K562 treated with DMSO at 1 percent for 48 hours (cell line): ENCODE measurements around the gene MYO1F. TPM values are rescaled to one million over a fixed set of nuclear protein-coding genes. Genes with fewer than 3 reads are reported as not detected.

Source experiments
- total RNA-seq: library from RNA; unstranded; fragments of 300-600 nt; gene quantifications from 2 replicates; pipeline ENCODE4 v1.2.3, GENCODE V29; 2022; ENCODE audit warnings: low replicate concordance; ENCODE audit errors: extremely low read depth

Gene MYO1F
- not detected in 2 replicates for total RNA-seq

GRCh38 chr19:8577247-8577646 is at the start of gene MYO1F:
Gene MYO1F (minus strand): TSS chr19:8577442. CDS start chr19:8577309, 133 bp downstream.

DNA sequence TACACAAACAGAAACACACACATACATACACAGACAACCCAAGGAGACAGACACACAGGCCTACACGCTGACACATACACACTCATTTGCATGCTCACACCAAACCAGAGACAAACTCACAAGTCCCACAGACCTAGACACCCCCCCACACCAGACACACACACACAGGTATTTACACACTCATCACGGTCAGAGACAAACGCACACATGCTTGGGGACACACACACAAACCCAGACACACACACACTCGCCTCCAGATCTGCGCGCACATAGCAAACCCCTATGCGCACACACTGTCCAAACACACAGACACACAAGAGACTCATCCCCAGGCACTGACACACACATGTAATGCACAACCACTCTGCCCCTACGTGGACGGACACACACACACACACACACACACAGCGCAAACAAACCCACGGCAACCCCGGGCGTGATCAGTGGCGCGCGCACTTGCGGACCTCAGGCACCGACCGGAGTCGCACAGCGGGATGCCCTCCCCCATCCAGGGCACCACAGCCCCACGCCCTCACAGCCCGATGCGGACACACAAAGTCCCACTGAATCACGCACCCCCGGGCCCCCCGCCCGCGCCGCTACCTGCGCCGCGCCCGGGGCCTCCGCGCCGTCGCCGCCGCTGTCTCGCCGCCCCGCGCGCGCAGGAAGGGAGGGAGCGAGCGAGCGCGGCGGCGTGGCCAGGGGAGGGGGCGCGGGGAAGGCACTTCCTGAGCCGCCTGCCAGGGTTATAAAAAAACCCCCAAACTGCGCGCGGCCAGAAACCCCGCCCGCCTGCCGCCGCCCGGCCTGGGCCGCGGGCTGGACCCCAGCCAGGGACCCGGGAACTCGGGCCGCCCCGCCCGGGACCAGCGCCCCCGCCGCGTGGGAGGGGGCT is 33.0 kb upstream of the MYO1F start, which contains the start of gene ADAMTS10:
Gene ADAMTS10, minus strand, starts transcription at position 675 of the 895 bp plus-strand sequence. CDS start 5,005 bp downstream, outside the sequence.

GRCh38 chr19:8513687-8514504 is 63.3 kb downstream of the MYO1F start, which contains the start of gene ZNF414:
Gene ZNF414 (minus strand): TSS chr19:8514167. CDS start chr19:8514046, 121 bp downstream.

Other genes starting within 250 kb of the MYO1F start
- gene KANK3, start 234.2 kb downstream of the MYO1F start, total RNA-seq = not detected in 2 replicates
- not detected in 2 replicates for gene ANGPTL4, start 213.3 kb downstream of the MYO1F start, total RNA-seq
- gene RAB11B, start 187.1 kb downstream of the MYO1F start, total RNA-seq = not detected in 2 replicates
- gene MARCHF2, start 164.1 kb downstream of the MYO1F start, total RNA-seq = not detected in 2 replicates
- not detected in 2 replicates for gene HNRNPM, start 132.5 kb downstream of the MYO1F start, total RNA-seq
- not detected in 2 replicates for gene PRAM1, start 74.8 kb downstream of the MYO1F start, total RNA-seq
- not detected in 2 replicates for gene ZNF414, start 63.3 kb downstream of the MYO1F start, total RNA-seq
- not detected in 2 replicates for gene ADAMTS10, start 33.3 kb upstream of the MYO1F start, total RNA-seq
- not detected in 2 replicates for gene NFILZ, start 53.2 kb upstream of the MYO1F start, total RNA-seq
- not detected in 2 replicates for gene ACTL9, start 121.4 kb upstream of the MYO1F start, total RNA-seq
- gene OR2Z1, start 144.2 kb upstream of the MYO1F start, total RNA-seq = not detected in 2 replicates